Measurements from ENCODE around the gene TMEM132A.

TMEM132A gene

DNA sequence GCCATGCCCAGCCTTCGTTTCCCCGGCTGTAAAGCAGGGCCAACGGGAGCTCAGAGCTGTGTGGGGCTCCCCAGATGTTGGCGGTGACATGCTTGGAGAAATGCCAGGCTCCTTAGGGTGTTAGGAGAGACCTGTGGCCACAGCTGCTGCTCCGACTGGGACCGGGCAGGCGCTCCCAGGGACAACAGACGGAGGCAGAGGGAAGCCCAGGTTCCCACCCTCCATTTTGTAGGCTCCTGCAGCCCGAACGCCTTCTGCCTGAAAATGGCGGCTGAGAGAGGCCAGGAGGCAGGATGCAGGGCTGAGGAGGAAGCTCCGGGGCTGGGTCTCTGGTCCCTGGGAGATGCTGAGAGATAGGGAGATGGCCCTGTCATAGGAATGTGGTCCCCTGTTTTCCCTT lies 57.3 kb downstream of the TMEM132A start:
- TF ChIP-seq ZNF274 (IDR thresholded peaks at IDR 0.05; ENCODE audit: low read depth, low read length): no peak
- no peak overlapping the region for H3K4me3 ChIP-seq (ENCODE audit: low read length)

DNA sequence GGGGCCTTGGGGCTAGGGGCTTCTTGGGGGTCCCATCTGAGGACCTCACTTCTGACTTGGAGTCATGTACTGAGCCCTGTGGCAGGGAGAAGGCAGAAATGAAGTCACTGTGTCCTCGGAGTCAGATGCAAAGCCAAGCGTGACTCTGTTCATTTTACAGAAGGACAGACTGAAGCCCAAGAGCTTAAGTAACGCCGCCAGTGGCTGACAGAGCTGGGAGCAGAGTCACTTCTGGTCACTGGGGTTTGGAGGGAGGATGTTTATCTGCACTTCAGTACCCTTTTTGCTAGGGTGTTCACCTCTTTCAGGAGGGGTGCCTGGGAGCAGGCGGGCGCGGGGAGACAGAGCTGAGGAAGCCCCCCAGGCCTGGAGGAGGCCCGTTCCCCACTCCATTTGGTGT lies 57.9 kb downstream of the TMEM132A start:
- H3K4me3 ChIP-seq (ENCODE audit: low read length): no peak overlapping the region

DNA sequence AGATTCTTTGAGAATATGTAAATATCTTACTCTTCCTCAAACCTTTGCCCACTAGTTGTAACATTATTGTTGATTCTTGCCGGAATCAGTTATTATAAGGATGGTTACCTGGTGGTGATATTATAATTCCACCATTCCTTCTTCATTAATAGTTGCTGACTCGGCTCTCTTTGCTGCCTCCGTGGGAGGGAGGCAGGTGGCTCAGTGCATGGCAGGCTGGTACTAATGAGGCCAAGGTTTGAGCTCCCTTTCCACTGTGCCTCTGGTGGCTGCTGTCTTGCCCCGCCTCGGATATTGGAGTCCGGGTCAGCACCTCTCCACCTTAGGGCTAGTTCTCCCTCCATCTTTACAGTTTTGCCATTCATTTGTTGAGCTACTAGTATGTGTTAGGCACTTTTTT lies 59.9 kb downstream of the TMEM132A start:
- TF ChIP-seq ZNF274 (IDR thresholded peaks at IDR 0.05; ENCODE audit: low read depth, low read length): no peak

More for the DNA sequence above, 57.9 kb downstream of the TMEM132A start:
- TF ChIP-seq ZNF274 (IDR thresholded peaks at IDR 0.05; ENCODE audit: low read depth, low read length): no peak

DNA sequence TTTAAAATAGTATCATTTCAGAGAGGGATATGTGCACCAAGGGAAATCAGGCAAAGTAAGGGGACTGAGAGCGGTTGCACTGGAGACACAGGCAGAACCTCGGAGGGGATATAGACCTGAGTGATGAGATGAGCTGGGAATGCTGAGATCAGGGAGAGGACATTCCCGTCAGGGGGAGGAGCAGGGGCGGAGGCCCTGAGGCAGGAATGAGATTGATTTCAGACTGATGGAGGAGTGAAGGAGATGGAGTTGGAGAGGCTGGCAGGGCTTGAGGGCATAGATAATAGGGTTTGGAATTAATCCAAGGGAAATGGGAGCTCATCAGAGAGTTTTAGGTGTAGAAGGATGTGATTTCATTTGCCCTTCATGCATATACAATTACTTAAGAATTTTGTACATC lies 60.4 kb downstream of the TMEM132A start:
- H3K4me3 ChIP-seq (ENCODE audit: low read length): no peak overlapping the region
- TF ChIP-seq ZNF274 (IDR thresholded peaks at IDR 0.05; ENCODE audit: low read depth, low read length): no peak

More for the DNA sequence above, 59.9 kb downstream of the TMEM132A start:
- no peak overlapping the region for H3K4me3 ChIP-seq (ENCODE audit: low read length)

DNA sequence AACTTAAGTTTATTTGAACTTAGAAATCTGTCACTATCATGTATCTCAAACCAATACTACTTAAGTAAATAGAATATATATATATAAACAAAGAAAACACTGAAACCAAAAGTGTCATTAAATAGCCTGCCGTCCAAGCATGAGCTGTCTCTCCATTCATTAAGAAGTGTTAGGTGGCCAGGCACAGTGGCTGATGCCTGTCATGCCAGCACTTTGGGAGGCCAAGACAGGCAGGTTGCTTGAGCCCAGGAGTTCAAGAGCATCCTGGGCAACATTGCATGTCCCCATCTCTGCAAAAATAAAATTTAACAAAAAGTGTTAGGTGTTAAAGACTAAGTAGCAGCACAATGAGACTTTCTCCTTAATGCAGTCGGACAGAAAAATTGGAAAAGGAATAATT lies 61.2 kb downstream of the TMEM132A start:
- TF ChIP-seq ZNF274 (IDR thresholded peaks at IDR 0.05; ENCODE audit: low read depth, low read length): no peak
- H3K4me3 ChIP-seq (ENCODE audit: low read length): no peak overlapping the region

DNA sequence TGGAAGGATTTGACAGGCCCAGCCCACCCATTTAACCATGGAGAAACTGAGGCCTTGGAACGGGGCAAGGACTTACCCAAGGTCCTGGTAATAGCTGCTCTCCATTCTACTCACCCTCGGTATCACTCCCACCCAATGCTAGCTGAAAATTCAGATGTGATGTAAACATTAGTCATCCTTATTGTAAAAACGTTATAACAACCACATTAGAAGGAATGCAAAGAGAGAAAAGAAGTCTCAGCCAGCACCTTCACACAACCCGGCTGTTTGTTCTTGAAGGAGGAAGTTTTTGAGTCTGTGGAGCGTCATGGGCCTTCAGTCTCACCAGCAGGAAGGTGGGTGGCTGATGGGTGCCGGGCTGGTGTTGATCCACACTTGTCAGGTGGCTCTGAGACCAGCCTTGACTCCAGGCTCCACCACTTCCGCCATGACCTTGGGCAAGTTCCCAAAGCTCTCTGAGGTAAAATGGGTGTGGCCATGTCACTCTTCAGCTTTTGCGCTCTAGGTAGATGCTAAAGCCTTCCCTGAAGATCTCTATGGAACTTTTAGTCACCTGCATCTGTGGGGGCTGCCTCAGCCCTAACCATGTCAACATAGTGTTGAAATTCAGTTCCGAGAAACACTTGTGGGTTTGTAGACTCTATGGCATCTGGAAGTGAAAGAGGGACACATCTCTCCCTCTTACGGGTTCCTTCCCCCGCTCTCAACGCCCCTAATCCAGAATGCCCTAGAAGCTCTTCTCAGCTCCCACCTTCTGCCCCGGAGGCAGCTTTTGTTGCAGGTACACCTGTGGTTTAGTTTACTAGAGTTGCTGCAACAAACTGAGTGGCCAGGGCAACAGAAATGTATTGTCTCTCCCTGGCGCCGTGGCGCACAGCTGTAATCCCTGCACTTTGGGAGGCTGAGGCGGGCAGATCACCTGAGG lies 62.0 kb downstream of the TMEM132A start:
- no peak overlapping the region for H3K4me3 ChIP-seq (ENCODE audit: low read length)
- no peak for TF ChIP-seq ZNF274 (IDR thresholded peaks at IDR 0.05; ENCODE audit: low read depth, low read length)

Measured in GM08714 (cell line).